GM23338 (cell line): ENCODE results near the gene ANGPTL2.

Experiments
- CTCF ChIP-seq, 2 experiments: fragments of 200-600 bp in 1 of 2; sonication (generic) in 1 of 2; conservative IDR thresholded peaks; 2 replicates each; pipeline versions ENCODE4 v1.5.1 to v1.6.1; 2016 to 2017; ENCODE audit warnings: antibody characterized with exemption in 2 of 2, low read depth in 2 of 2, mild to moderate bottlenecking in 2 of 2, moderate library complexity in 1 of 2
- EZH2 ChIP-seq: fragments of 200-600 bp; sonication (generic); IDR thresholded peaks from one replicate; pipeline ENCODE4 v1.8.0; 2017; ENCODE audit warnings: antibody characterized with exemption, mild to moderate bottlenecking, low read depth; ENCODE audit not compliant: unreplicated experiment

DNA sequence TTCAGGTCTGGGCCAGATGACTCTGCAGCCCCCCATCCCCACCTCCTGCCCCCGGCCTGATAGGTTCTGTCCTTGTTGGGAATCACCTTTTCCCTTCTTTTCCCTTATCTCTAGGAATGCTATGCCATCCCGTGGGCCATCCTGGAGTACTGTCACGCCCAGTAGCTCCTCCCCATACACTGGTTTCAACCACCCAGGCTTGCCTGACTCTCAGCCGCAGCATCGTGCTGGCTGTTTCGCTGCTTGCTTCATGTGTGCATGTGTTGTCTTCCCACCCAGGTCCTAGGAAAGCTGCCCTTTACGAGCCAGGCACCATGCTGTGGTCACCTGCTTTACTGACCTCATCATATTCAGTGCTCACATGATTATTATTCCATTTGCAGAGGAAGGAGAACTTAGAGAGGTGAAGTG lies 71.8 kb downstream of the ANGPTL2 start:
- TF ChIP-seq CTCF (conservative IDR thresholded peaks at IDR 0.05; ENCODE audit: low read depth in 2 of 2) (no peak), EZH2 (no peak)
